IMR-90 (cell line): ENCODE measurements around the gene RFX2.

Experiments
- BHLHE40 ChIP-seq: fragments of 150-350 bp; IDR thresholded peaks from 2 replicates; pipeline ENCODE4 v1.6.1; 2016; ENCODE audit warnings: mild to moderate bottlenecking, low read depth, low read length
- CTCF ChIP-seq: conservative IDR thresholded peaks from 2 replicates; pipeline ENCODE4 v1.5.1; 2012; ENCODE audit warnings: mild to moderate bottlenecking, low read depth, low read length, improper control_type of control experiment
- FOS ChIP-seq: fragments of 150-350 bp; IDR thresholded peaks from 2 replicates; pipeline ENCODE4 v1.6.1; 2016; ENCODE audit warnings: low read depth, low read length
- MXI1 ChIP-seq: IDR thresholded peaks from 2 replicates; pipeline ENCODE4 v1.6.1; 2012; ENCODE audit warnings: low read depth, mild to moderate bottlenecking, low read length, moderate library complexity, borderline replicate concordance
- POLR2A ChIP-seq: IDR thresholded peaks from 2 replicates; pipeline ENCODE4 v1.6.1; 2012; ENCODE audit warnings: mild to moderate bottlenecking, low read depth, low read length
- RFX5 ChIP-seq: IDR thresholded peaks from 2 replicates; pipeline ENCODE4 v1.8.0; 2012; ENCODE audit warnings: low read depth, mild to moderate bottlenecking, low read length, moderate library complexity

- TF ChIP-seq MXI1, result no peak
- TF ChIP-seq CTCF, result peak; percentile 55
- no peak for TF ChIP-seq BHLHE40
- TF ChIP-seq FOS, result no peak
- no peak for TF ChIP-seq POLR2A
- no peak for TF ChIP-seq RFX5
Observed at GRCh38 chr19:6126335-6126974, 16.2 kb upstream of the RFX2 start.
